ENCODE measurements around the gene RAPGEF2.
"Not testable (repeated sequence)": the region's sequence is repeated elsewhere in the genome, so short reads cannot be mapped to it uniquely, and the experiment has no call there.

RAPGEF2 gene

DNA sequence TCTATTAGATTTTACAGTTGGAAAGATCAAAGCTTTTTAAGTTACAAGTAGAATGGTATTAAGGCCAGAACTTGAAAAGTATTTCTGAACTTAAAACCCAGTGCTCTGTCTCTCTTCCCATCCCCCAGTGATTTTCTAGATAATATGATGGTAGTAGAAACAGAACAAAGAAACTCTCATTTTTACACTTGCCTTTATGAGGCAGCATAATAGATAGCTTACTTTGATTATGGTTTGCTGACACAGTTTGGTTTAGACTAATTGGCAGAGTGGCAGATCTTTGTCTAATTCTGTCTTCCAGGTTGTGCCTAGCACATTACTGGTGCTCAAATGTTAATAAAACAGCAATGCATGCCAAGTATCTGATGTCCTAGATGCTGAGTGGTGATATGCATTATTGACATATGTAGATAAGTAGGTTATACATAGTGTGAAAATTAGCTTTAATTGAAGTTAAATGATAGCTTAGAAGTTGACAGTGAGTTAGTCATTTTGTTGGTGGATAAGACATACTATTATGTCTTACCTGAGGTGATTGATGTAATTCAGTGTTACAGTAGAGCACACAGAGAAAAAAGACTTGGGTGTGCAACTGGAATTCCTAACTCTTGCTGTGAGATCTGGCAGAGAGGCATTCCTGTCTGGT, 4.3 kb upstream of the RAPGEF2 start:
- no peak for DNase-seq (ENCODE audit: low spot score)

DNA sequence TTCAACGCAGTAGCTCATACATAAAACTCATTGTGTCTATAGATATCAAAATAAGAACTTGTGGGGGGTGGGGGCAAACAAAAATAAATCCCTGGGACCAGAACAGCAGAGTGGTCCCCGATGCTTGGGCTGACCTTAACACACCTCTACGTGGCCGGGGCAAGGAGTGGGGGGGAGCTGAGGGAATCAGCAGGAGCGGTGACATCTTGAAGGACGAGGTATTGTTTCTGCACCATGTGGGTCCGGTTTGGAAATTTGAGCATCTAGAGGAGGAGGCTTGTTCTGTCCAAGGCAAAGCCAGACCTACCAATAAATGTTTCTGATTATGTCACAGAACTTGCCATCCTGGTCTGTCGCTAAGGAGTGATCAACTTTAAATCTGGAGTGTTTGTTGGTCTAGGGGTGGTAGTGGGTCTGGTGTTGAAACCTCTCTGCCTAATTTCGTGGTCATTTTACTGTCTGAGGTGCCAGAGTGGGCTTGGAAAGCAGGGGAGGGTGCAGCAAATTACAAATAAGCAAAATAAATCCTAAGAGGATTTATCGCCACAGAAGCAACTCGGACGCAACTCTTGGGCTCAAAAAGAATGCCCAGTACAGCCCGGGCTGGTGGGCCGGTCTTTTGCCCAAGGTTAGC, 774 bp upstream of the RAPGEF2 start:
- DNase-seq (ENCODE audit: low spot score) = no peak

DNA sequence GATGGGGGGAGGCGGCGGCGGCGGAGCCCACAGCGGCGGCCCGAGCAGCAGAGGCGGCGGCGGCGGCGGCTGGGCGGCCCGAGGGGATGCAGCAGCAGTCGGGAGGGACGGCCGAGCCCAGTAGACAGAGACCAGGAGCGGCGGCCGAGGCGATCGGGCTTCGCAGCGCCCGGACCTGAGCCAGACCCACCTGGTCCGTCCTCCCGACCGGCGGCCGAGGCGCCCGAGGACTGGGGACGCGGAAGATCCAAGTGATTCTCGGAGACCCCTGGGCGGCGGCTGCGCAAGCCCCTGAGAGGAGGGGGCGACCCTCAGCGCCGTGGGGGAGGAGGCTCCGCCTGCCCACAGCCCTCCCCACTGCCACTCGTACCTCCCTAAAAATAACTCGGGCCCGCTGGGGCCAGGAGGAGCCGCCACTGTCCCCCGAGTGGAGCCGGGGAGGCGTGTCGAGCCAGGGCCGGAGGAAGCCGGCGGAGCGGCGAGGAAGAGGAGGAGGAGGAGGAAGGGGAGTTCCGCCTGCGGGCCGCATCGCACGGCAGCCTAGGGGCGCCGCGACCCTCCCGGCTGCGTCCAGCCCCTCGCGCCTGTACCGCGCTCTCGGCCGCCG, 608 bp downstream of the RAPGEF2 start:
- no peak for DNase-seq (ENCODE audit: low spot score)

DNA sequence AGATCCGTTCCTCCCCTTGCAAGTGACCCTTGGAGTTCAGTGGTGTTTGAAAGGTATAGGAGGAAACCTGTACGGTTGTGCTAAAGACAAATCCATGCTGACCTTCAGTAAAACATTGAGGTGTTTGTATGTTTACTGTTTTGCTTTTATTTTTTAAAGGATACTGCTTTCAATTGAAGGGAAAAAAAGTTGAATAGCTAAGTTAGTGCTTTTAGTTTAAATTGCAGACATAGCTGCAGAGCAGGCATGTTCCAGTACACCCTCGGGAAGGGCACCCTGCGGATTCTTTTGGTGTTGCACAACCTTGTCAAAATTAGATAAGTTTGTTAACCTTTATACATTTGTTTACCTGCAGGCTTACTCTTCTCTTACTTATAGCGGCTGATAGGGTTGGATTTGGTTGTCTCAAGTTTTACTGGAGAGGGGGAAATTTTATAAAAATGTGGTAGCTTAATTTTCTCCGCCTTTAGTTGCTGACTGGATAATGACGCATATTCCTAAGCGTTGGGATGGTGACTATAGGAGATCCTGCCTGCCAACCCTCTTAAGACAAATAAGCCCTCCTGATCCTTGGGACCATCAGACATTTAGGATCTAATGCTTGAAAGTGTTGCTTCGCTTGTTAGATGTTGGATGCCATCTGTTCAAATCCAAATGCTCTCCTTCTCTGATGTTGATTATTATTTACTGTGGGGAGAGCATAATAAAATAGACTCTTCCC, 2.0 kb downstream of the RAPGEF2 start:
- DNase-seq (ENCODE audit: low spot score) = no peak

DNA sequence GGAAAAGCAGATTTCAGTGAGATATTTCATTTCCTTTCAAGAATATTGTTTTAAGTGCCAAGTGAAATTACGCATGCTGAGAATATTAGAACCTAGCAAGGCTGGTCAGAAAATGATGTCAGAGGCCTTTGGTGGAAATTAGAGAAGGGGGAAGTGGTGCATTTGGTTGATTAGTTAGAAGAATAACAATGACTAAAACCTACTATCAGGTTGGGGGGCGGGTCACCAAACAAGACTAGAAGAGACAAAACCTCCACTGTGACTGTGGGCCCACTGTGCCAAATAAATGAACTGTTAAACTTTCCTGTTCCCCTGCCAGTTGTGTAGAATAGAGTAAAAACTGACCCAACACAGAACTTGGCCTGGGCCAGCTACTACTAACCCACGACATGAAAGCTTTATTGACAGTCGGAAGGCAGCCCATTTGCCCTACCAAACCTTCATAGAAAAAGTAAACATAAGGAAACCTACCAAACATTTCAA, 2.9 kb downstream of the RAPGEF2 start:
- no peak for DNase-seq (ENCODE audit: low spot score)

DNA sequence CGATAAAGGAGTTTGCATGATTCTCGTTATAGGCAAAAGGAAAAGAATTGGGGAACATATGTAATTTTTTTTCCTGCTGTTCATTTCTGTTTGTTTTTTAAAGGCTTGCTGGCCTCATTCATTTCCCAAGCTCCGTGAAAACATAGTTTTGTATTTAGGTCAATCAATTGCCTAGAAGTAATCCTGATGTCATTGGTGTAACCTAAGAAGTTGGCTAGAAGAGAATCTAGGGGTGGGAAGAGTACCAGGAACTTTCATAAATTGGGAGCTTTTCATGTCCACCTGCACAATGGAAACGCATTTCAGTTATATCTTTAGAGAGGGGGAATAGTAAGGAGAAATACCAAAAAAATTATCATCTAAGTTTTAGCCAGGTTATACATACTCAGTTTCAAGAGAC, 3.8 kb downstream of the RAPGEF2 start:
- DNase-seq (ENCODE audit: low spot score) = no peak

DNA sequence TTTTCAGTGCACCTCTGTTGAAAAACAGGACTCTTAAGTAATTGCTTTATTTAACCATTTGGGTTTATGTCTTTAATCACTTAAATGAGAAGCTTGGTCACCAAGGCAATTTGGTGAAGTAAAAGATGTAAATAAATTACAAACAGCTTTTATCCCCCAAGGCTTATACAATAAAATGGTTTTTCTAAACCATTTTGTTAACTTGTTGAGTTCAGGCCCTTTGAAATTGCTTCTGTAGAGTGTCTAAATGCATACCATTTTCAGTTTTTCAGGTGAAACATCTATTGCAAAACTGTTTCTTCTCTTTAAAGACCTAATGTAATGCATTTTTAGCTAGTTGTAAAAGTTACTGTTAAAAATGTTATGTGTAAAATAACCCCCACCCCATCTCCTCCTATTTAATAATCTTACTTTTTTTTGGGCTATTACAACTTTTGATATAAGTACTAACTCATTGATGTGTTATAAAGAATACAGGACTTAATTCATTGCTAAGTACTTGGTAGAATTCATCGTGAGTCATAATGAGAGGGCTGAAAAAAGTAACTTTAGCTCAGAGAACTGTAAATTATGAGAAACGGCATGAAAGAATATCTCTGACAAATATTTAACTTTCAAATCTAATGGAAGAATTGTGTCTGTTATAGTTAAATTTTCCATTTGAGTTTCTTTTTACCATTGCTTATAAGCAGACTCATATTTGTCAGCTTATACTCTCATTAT, 4.5 kb downstream of the RAPGEF2 start:
- DNase-seq (ENCODE audit: low spot score) = no peak

DNA sequence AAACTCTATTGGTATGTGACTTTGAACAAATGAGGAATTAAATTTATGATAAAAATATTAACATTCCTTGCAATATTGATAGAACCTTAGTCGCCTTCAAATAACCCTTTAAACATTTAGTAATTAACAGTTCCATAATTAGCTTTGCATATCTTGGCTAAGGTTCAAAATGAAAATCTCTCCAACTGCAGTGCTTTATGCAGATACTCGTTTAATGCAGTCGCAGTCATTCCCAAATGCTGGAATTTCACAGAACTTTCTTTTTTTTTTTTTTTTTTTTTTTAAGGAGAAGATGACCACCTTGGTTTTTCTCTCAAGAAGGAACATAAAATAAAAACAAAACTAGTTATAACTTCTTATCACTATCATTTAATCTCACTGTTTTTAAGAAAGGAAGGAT, 5.2 kb downstream of the RAPGEF2 start:
- DNase-seq (ENCODE audit: low spot score) = no peak

DNA sequence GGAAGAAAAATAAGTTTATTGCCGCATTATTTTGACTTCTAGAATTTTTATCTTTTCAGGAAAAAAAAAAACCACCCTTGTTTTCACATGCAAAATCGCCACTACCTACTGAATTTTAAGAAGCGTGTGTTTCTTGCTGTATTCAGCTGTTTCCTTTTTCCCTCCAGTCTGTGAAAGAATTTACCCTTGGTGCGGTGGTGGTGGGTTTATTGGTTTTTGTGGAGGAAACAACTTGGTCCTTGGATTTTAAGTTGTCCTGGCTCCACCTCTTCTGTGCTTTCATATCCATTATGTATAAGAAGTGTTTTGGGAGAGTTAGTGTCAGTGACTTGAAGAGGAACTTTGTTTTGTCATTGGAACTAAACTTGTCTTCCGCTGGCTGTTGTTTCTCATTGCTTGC, 8.1 kb downstream of the RAPGEF2 start:
- DNase-seq (ENCODE audit: low spot score) = no peak

DNA sequence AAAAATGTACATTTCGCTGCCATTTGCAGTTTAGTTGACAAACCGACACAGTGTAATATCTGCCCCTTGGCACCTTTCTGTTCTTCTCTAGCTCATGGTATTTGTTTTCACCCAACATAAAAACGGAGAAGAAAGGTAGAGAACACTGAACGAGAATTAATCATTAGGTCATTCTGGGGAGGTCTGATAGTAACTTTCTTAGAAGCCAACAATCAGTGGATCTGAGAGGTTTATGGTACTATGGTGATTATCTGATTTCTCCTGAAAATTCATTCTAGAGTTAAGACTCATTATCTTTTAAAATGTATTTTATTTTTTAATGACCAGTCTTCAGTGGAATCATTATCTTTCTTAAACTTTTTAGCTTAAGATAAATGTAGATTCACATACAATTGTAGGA, 8.5 kb downstream of the RAPGEF2 start:
- no peak for DNase-seq (ENCODE audit: low spot score)

DNA sequence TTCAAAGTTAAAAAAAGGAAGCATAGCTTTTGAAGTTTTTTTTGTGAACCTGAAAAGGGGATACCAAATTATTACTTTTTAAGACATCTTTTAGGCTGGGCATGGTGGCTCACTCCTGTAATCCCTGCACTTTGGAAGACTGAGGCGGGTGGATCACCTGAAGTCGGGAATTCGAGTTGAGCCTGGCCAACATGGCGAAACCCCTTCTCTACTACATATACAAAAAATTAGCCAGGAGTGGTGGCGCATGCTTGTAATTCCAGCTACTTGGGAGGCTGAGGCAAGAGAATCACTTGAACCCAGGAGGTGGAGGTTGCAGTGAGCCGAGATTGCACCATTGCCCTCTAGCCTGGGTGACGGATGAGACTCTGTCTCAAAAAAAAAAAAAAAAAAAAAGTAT, 10.5 kb downstream of the RAPGEF2 start:
- not testable (repeated sequence) for DNase-seq (ENCODE audit: low spot score)

DNA sequence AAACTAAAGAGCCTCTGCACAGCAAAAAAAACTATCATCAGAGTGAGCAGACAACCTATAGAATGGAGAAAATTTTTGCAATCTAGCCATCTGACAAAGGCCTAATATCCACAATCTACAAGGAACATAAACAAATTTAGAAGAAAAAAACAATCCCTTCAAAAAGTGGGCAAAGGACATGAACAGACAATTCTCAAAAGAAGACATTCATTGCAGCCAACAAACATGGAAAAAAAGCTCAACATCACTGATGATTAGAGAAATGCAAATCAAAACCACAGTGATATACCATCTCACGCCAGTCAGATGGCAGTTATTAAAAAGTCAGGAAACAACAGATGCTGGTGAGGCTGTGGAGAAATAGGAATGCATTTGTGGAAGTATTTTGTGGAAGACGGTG, 13.2 kb downstream of the RAPGEF2 start:
- DNase-seq (ENCODE audit: low spot score) = not testable (repeated sequence)

DNA sequence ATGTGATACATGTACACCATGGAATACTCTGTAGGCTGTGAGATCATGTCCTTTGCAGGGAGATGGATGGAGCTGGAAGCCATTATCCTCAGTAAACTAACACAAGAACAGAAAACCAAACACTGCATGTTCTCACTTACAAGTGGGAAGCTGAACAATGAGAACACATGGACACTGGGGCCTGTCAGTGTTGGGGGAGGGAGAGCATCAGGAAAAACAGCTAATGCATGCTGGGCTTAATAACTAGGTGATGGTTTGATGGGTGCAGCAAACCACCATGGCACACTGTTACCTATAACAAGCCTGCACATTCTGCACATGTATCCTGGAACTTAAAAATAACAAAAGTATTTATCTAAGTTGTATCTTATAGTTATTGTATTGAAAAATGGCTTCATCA, 13.8 kb downstream of the RAPGEF2 start:
- DNase-seq (ENCODE audit: low spot score) = not testable (repeated sequence)

DNA sequence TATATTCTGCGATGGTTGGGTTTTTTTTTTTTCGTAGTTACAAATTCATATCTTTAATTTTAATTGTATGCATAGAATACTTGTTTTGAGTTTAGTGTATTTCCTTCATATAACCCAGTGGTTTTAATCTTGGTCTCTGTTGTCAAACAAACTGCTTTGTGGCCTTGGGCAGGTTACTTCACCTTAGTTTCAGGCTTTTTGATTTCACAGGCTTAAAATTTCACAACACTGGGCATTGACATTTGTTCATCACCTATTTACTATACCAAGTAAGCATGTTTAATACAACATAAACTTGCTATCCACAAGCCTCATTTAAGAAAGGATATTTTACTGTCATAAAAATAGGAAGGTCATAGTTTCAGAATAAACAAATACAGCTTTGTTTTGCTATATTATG, 14.7 kb downstream of the RAPGEF2 start:
- DNase-seq (ENCODE audit: low spot score) = no peak

DNA sequence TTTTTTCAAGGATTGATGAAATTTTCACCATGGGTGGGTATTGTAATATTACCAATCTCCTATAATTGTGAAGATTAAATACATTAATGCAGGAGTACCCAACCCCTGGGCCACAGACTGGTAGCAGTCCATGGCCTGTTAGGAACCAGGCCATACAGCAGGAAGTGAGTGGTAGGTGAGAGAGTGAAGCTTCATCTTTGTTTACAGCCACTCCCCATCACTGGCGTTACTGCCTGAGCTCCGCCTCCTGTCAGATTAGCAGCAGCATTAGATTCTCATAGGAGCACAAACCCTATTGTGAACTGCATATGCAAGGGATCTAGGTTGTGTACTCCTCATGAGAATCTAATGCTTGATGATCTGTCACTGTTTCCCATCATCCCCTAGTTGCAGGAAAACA, 15.1 kb downstream of the RAPGEF2 start:
- DNase-seq (ENCODE audit: low spot score) = no peak

DNA sequence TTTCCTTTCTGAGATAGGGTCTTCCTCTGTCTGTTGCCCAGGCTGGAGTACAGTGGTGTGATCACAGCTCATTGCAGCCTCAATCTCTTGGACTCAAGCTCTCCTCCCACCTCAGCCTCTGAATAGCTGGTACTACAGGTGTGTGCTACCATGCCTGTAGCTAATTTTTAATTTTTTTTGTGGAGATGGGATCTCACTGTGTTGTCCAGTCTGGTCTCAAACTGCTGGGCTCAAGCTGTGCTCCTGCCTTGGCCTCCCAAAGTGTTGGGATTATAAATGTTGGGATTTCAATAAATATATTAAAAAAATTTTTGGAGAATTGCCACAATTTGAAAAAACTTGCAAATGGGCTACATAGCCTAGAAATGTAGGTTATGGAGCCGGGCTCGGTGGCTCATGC, 18.5 kb downstream of the RAPGEF2 start:
- no peak for DNase-seq (ENCODE audit: low spot score)

DNA sequence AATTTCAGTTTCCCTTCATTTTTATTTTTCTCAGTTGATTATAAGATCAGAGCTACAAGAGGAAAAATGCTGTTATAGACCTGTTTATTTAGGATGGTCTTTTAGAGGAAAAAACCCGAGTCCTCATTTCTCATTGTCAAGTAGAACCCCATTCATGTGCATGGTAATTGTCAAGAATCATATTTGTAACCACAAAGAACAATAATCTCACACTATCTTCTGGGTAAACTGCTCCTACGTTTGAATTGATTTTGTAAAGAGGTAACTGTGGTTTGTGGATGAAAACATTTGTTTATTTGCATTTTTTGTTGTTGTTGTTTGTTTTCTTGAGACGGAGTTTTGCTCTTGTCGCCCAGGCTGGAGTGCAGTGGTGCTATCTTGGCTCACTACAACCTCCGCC, 23.8 kb downstream of the RAPGEF2 start:
- no peak for DNase-seq (ENCODE audit: low spot score)

DNA sequence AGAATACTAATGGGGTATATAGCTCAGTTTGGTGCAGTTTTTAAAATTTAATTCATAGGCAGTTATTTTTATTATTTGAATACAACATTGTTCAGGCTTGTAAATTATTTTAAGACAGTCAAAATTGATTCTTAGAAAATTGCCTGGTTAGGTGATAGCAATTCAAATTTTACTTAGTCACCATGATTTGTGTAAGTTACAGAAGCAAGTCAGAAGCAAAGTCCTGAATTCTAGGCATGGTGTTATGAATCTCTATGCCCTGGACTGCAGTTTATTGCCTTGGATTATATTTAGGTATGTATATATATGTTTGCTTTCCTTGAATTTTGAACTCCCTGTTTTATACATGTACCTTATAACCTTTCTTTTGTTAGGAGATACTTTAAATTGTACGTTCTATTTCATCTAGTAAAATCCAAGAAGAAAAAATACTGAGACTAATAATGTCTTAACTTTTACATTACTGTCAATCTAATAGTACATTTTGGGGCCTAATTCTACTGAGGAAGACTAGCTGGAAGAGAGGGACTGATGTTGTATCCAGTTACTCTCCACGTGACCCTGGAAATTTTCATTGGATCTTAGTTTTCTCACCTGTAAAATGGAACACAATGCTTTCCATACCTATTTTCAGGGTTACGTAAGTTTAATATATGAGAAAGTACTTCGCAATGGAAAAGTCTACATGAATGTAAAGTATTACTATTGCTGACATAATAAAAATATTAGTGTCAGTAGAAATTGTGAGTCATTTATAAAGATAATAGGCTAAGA, 25.1 kb downstream of the RAPGEF2 start:
- no peak for DNase-seq (ENCODE audit: low spot score)

DNA sequence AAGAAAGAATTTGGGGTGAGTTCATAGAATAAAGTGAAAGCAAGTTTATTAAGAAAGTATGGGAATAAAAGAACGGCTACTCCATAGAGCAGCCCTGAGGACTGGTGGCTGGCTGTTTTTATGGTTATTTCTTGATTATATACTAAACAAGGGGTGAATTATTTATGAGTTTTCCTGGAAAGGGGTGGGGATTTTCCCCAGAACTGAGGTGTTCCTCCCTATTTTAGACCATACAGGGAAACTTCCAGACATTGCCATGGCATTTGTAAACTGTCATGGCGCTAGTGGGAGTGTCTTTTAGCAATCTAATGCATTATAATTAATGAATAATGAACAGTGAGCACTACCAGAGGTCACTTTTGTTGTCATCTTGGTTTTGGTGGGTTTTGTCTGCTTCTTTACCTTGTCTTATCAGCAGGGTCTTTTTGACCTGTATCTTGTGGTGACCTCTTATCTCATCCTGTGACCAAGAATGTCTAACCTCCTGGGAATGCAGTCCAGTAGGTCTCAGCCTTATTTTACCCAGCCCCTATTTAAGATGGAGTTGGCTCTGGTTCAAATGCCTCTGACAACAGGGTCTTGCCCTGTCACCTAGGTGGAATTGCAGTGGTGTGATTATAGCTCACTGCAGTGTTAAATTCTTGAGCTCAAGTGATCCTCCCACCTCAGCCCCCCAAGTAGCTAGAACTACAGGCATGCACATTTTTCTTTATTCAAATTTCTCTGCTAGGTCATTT, 27.1 kb downstream of the RAPGEF2 start:
- no peak for DNase-seq (ENCODE audit: low spot score)

DNA sequence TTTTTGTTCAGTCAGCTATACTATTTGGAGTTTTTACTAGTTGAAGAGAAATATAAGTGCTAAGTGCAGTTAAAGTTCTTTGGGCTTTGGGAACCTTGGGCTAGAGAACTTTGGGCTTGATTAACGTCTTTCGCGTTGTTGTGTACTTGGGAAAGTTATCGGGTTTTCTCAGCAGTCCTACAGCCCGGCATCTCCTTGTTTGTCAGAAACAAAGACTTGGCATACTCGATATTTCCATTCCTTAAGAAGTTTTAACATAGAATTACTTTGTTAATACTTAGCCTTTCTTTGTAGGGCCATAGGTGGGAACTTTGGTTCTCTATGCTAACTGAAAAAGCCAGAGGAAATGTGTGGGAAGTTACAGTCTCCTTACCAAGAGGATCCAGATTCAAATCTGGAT, 28.7 kb downstream of the RAPGEF2 start:
- DNase-seq (ENCODE audit: low spot score) = no peak

DNA sequence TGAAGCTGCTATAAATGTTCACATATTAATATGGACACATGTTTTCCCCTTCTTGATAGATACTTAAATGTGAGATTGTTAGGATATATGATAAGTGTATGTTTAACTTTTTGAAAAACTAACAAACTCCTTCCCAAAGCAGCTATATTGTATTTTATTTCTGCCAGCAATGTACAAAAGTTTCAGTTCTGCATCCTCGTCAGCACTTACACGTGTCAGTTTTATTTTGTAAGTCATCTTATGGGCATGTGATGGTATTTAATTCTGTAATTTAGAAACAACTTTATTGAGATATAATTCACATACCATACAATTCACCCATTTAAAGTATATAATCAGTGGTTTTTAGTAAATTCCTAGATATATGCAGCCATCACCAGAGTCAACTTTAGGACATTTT, 31.6 kb downstream of the RAPGEF2 start:
- no peak for DNase-seq (ENCODE audit: low spot score)
